GM19463 (cell line): ENCODE results near the gene CCDC136.
A peak's percentile ranks its signal among the peaks of the same experiment; 100 is the strongest.

Experiments used
- ATAC-seq: cut with Tn5 transposase; IDR thresholded peaks from one replicate; pipeline ENCODE4 v1.9.1; 2021; ENCODE audit warnings: mild to moderate bottlenecking, moderate library complexity; ENCODE audit not compliant: unreplicated experiment

The CCDC136 gene

GRCh38 chr7:128841921-128842673 is 50.3 kb downstream of the CCDC136 start:
- ATAC-seq, result peak; percentile 65

DNA sequence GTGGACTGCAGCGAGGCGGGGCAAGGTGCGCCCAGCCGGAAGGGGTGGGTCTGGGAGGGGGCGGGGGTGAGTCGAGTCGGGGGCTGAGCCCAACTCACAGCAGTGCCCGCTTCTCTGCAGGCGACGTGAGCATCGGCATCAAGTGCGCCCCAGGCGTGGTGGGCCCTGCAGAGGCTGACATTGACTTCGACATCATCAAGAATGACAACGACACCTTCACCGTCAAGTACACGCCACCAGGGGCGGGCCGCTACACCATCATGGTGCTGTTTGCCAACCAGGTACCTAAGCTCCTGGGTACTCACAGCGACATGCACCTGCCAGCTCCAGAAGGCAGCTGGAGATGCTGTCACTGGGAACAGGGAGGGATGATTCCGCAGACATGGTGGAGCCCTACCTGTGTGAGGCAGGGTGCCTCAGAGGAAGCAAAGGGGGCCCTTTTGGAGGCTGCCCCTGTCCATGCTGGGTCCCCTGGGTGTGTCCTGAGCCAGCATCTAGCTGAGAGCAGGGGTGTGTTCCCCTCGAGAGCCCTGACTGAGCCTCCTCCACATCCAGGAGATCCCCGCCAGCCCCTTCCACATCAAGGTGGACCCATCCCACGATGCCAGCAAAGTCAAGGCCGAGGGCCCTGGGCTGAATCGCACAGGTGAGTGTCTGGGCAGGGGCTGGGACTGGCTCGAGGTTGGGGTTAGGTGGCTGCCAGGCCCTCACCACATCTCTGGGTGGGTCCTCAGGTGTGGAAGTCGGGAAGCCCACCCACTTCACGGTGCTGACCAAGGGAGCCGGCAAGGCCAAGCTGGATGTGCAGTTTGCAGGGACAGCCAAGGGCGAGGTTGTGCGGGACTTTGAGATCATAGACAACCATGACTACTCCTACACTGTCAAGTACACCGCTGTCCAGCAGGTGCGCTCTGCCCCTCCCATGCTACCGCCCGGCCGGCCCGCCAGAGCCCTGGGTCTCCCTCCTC is 51.2 kb downstream of the CCDC136 start:
- no peak for ATAC-seq

DNA sequence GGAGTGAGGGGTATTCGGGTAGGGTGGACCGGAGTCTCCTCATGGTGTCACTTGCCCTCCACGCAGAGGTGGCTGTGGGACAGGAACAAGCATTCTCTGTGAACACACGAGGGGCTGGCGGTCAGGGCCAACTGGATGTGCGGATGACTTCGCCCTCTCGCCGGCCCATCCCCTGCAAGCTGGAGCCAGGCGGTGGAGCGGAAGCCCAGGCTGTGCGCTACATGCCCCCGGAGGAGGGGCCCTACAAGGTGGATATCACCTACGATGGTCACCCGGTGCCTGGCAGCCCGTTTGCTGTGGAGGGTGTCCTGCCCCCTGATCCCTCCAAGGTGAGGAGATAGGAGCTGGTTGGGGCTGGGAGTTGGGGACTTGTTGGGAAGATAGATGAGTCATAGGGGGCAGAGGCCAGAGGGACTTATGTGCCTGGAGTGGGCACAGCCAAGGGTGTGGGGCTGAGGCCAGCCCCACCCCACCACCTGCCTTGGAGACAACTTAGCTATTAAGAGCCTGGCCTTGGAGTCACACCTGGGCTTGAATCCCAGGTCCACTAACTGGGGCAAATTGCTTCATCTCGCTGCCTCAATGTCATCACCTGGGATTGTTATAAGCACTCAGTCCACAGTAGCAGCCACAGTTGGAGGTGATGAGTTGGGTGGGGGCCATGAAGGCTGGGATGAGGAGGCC is 52.3 kb downstream of the CCDC136 start:
- ATAC-seq, result no peak

DNA sequence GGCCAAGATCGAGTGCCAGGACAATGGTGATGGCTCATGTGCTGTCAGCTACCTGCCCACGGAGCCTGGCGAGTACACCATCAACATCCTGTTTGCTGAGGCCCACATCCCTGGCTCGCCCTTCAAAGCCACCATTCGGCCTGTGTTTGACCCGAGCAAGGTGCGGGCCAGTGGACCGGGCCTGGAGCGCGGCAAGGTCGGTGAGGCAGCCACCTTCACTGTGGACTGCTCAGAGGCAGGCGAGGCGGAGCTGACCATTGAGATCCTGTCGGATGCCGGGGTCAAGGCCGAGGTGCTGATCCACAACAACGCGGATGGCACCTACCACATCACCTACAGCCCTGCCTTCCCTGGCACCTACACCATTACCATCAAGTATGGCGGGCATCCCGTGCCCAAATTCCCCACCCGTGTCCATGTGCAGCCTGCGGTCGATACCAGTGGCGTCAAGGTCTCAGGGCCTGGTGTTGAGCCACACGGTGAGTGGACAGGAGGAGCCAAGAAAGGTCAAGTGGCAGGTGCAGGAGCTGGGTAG is 53.1 kb downstream of the CCDC136 start:
- no peak for ATAC-seq

GRCh38 chr7:128845475-128845874 is 53.7 kb downstream of the CCDC136 start:
- ATAC-seq, result no peak

DNA sequence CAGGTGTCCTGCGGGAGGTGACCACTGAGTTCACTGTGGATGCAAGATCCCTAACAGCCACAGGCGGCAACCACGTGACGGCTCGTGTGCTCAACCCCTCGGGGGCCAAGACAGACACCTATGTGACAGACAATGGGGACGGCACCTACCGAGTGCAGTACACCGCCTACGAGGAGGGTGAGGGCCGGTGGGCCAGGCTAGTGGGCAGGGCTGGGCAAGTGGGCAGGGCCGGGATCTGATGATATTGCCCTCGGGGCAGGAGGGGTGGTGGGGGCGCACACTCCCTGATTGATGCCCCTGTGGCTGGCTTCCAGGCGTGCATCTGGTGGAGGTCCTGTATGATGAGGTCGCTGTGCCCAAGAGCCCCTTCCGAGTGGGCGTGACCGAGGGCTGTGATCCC is 54.2 kb downstream of the CCDC136 start:
- no peak for ATAC-seq

- ATAC-seq, result no peak
Observed at GRCh38 chr7:128846781-128847444, 55.1 kb downstream of the CCDC136 start.

- ATAC-seq, result no peak
Observed at GRCh38 chr7:128847721-128848211, 56.0 kb downstream of the CCDC136 start.

- no peak for ATAC-seq
Observed at GRCh38 chr7:128848289-128849155, 56.8 kb downstream of the CCDC136 start.

DNA sequence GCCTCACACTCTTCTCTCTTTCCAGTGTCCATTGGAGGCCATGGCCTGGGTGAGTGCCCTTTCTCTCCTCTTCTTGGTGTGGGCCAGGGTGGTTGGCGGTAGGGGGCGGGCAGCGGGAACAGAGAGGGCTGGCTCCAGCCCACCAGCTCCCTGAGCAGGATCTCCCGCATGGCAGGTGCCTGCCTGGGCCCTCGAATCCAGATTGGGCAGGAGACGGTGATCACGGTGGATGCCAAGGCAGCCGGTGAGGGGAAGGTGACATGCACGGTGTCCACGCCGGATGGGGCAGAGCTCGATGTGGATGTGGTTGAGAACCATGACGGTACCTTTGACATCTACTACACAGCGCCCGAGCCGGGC is 57.4 kb downstream of the CCDC136 start:
- ATAC-seq, result no peak

DNA sequence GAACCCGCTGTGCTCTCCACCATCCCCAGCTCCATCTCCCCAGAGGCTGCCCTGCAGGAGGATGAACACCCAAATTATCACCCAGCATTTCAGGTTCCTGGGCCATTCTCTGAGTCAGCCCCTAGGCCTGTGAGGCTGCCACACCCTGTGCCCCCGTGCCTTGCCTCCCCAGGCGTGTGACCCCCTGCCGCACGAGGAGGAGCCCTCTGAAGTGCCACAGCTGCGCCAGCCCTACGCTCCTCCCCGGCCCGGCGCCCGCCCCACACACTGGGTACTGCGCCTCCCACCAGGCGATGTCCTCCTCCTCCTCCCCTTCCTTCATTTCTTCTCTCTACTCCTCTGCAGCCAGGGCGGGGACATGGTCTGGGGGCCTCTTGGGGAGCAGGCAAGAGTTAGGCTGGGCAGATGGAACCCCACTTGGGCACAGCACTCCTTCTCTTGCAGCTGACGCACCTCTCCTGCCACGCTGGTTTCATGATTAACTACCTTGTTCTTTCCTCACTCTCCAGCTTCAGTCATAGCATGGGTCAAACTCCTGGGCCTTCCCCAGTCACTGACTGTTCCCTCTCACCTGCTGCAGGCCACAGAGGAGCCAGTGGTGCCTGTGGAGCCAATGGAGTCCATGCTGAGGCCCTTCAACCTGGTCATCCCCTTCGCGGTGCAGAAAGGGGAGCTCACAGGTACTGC is 58.2 kb downstream of the CCDC136 start:
- no peak for ATAC-seq

- no peak for ATAC-seq
Observed at GRCh38 chr7:128852537-128853254, 60.9 kb downstream of the CCDC136 start.

- no peak for ATAC-seq
Observed at GRCh38 chr7:128853799-128854198, 62.0 kb downstream of the CCDC136 start.

DNA sequence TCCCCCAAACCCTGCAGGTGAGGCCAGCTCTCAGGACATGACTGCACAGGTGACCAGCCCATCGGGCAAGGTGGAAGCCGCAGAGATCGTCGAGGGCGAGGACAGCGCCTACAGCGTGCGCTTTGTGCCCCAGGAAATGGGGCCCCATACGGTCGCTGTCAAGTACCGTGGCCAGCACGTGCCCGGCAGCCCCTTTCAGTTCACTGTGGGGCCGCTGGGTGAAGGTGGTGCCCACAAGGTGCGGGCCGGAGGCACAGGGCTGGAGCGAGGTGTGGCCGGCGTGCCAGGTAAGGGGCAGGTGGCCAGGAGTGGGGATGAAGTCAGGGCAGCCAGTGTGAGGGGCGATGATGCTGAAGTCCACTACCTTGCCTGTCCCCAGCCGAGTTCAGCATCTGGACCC is 62.6 kb downstream of the CCDC136 start:
- no peak for ATAC-seq

DNA sequence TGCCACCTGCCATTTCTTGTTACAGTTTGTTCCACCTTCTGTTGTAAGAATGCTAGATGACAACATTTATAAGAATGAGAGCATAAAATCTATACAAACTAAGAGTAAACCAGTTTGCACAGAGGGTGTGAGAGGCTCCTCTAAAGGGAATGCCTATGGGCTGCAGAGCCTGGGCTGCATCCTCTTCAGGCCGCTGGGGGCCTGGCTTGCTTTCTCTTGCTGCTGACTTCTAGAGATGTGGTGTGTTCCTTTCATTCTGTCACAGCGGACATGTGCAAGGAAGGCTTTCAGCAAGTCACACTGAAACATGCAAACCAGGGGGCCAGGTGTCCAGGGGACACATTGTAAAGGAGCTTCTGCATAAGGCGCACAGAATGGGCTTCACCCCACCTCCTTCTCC is 63.8 kb downstream of the CCDC136 start:
- no peak for ATAC-seq

GRCh38 chr7:128856001-128856718 is 64.4 kb downstream of the CCDC136 start:
- no peak for ATAC-seq

- ATAC-seq, result no peak
Observed at GRCh38 chr7:128858380-128859231, 66.8 kb downstream of the CCDC136 start.
